Activated naive CD8-positive, alpha-beta T cell treated with anti-CD3 and anti-CD28 coated beads, Interleukin-2, amount 50 U/mL, for 24 hours (primary cell): ENCODE results near the gene VDAC2.
"Not testable (repeated sequence)": the region's sequence is repeated elsewhere in the genome, so short reads cannot be mapped to it uniquely, and the experiment has no call there.

Experiments used
- ATAC-seq: fragments of 150-1000 bp; cut with Tn5 transposase; one replicate; pipeline ENCODE4 v1.10.0; 2021
- DNase-seq: peaks from one replicate; pipeline ENCODE4 v3.0.0; 2021
- H3K27ac Mint-ChIP-seq: one replicate; pipeline ENCODE4 v1.8.0; 2021; ENCODE audit warnings: mild to moderate bottlenecking, mixed read lengths
- H3K27me3 Mint-ChIP-seq: one replicate; pipeline ENCODE4 v1.8.0; 2021; ENCODE audit warnings: mixed read lengths
- H3K36me3 Mint-ChIP-seq: one replicate; pipeline ENCODE4 v1.8.0; 2021; ENCODE audit warnings: low read depth, mixed read lengths
- H3K4me1 Mint-ChIP-seq: one replicate; pipeline ENCODE4 v1.8.0; 2021; ENCODE audit warnings: mixed read lengths
- H3K4me3 Mint-ChIP-seq: one replicate; pipeline ENCODE4 v1.8.0; 2021; ENCODE audit warnings: mild to moderate bottlenecking, moderate library complexity, mixed read lengths
- H3K9me3 Mint-ChIP-seq: one replicate; pipeline ENCODE4 v1.8.0; 2021; ENCODE audit warnings: mixed read lengths

VDAC2 gene

GRCh38 chr10:75189266-75190096 is 21.1 kb upstream of the VDAC2 start:
- Mint-ChIP-seq H3K4me1 (peaks cover 5% of the 10 kb centered on the region), H3K27ac (no peak overlapping the region), H3K36me3 (no peaks in the 10 kb centered on the region), H3K27me3 (no peaks in the 10 kb centered on the region), H3K4me3 (no peak overlapping the region), H3K9me3 (no peaks in the 10 kb centered on the region)
- ATAC-seq (no peak), DNase-seq (no peak)

- Mint-ChIP-seq H3K4me1 (peaks cover 5% of the 10 kb centered on the region), H3K4me3 (no peak overlapping the region), H3K27me3 (no peaks in the 10 kb centered on the region), H3K36me3 (no peaks in the 10 kb centered on the region), H3K27ac (peak overlapping the region; percentile 22), H3K9me3 (no peaks in the 10 kb centered on the region)
- DNase-seq (no peak), ATAC-seq (no peak)
Observed at GRCh38 chr10:75191821-75192568, 18.6 kb upstream of the VDAC2 start.

GRCh38 chr10:75194625-75195024 is 16.0 kb upstream of the VDAC2 start:
- H3K4me1 Mint-ChIP-seq, H3K4me3 Mint-ChIP-seq, ATAC-seq, DNase-seq, H3K36me3 Mint-ChIP-seq, H3K27ac Mint-ChIP-seq, H3K27me3 Mint-ChIP-seq, H3K9me3 Mint-ChIP-seq: not testable (repeated sequence)

- Mint-ChIP-seq H3K27me3 (no peaks in the 10 kb centered on the region), H3K36me3 (no peaks in the 10 kb centered on the region), H3K4me3 (no peak overlapping the region), H3K9me3 (no peaks in the 10 kb centered on the region), H3K27ac (no peak overlapping the region), H3K4me1 (no peaks in the 10 kb centered on the region)
- DNase-seq (no peak), ATAC-seq (no peak)
Observed at GRCh38 chr10:75195035-75195763, 15.4 kb upstream of the VDAC2 start.

- no peaks in the 10 kb centered on the region for H3K9me3 Mint-ChIP-seq
- H3K4me1 Mint-ChIP-seq = no peaks in the 10 kb centered on the region
- H3K27me3 Mint-ChIP-seq = no peaks in the 10 kb centered on the region
- DNase-seq (no peak), ATAC-seq (no peak)
- H3K36me3 Mint-ChIP-seq = no peaks in the 10 kb centered on the region
- H3K4me3 Mint-ChIP-seq = no peak overlapping the region
- H3K27ac Mint-ChIP-seq = no peak overlapping the region
Observed at GRCh38 chr10:75197066-75197465, 13.5 kb upstream of the VDAC2 start.

GRCh38 chr10:75197906-75198305 is 12.7 kb upstream of the VDAC2 start:
- DNase-seq (no peak), ATAC-seq (no peak)
- no peak overlapping the region for H3K4me3 Mint-ChIP-seq
- H3K27me3 Mint-ChIP-seq = no peaks in the 10 kb centered on the region
- no peaks in the 10 kb centered on the region for H3K9me3 Mint-ChIP-seq
- H3K36me3 Mint-ChIP-seq = no peaks in the 10 kb centered on the region
- H3K4me1 Mint-ChIP-seq = no peaks in the 10 kb centered on the region
- H3K27ac Mint-ChIP-seq = no peak overlapping the region

GRCh38 chr10:75199949-75200348 is 10.6 kb upstream of the VDAC2 start:
- not testable (repeated sequence) for H3K4me1 Mint-ChIP-seq, H3K27me3 Mint-ChIP-seq, DNase-seq, H3K36me3 Mint-ChIP-seq, H3K27ac Mint-ChIP-seq, H3K4me3 Mint-ChIP-seq, H3K9me3 Mint-ChIP-seq, ATAC-seq

GRCh38 chr10:75201793-75202307 is 8.7 kb upstream of the VDAC2 start:
- Mint-ChIP-seq H3K36me3 (no peaks in the 10 kb centered on the region), H3K27me3 (no peaks in the 10 kb centered on the region), H3K4me3 (no peak overlapping the region), H3K27ac (no peak overlapping the region), H3K9me3 (no peaks in the 10 kb centered on the region), H3K4me1 (no peaks in the 10 kb centered on the region)
- DNase-seq = no peak
- no peak for ATAC-seq

GRCh38 chr10:75202321-75203045 is 8.1 kb upstream of the VDAC2 start:
- Mint-ChIP-seq H3K27ac (no peak overlapping the region), H3K9me3 (no peaks in the 10 kb centered on the region), H3K4me3 (no peak overlapping the region), H3K4me1 (peaks cover 1% of the 10 kb centered on the region), H3K36me3 (no peaks in the 10 kb centered on the region), H3K27me3 (no peaks in the 10 kb centered on the region)
- ATAC-seq = no peak
- DNase-seq = no peak

- ATAC-seq, H3K36me3 Mint-ChIP-seq, DNase-seq, H3K4me1 Mint-ChIP-seq, H3K27me3 Mint-ChIP-seq, H3K27ac Mint-ChIP-seq, H3K9me3 Mint-ChIP-seq, H3K4me3 Mint-ChIP-seq: not testable (repeated sequence)
Observed at GRCh38 chr10:75203046-75203620, 7.5 kb upstream of the VDAC2 start.

- Mint-ChIP-seq H3K4me3 (no peak overlapping the region), H3K27me3 (no peaks in the 10 kb centered on the region), H3K4me1 (peaks cover 13% of the 10 kb centered on the region), H3K36me3 (no peaks in the 10 kb centered on the region), H3K27ac (no peak overlapping the region), H3K9me3 (no peaks in the 10 kb centered on the region)
- DNase-seq = no peak
- ATAC-seq = no peak
Observed at GRCh38 chr10:75203724-75204123, 6.9 kb upstream of the VDAC2 start.

- Mint-ChIP-seq H3K4me3 (no peak overlapping the region), H3K4me1 (peaks cover 24% of the 10 kb centered on the region), H3K27me3 (no peaks in the 10 kb centered on the region), H3K36me3 (no peaks in the 10 kb centered on the region), H3K27ac (no peak overlapping the region), H3K9me3 (no peaks in the 10 kb centered on the region)
- no peak for DNase-seq
- no peak for ATAC-seq
Observed at GRCh38 chr10:75205908-75206307, 4.7 kb upstream of the VDAC2 start.

- not testable (repeated sequence) for H3K27ac Mint-ChIP-seq, H3K4me3 Mint-ChIP-seq
Observed at GRCh38 chr10:75206638-75207037, 4.0 kb upstream of the VDAC2 start.

More at GRCh38 chr10:75206638-75207037, 4.0 kb upstream of the VDAC2 start:
- peaks cover 28% of the 10 kb centered on the region for H3K4me1 Mint-ChIP-seq
- ATAC-seq, H3K36me3 Mint-ChIP-seq, DNase-seq, H3K9me3 Mint-ChIP-seq, H3K27me3 Mint-ChIP-seq: not testable (repeated sequence)
